Measurements from ENCODE around the gene THUMPD3. TPM values are rescaled to one million over a fixed set of nuclear protein-coding genes. Genes with fewer than 3 reads are reported as not detected.

Gene THUMPD3
- total RNA-seq, 1 experiment from 2014 or later, result 58.4 TPM

- Histone ChIP-seq H3K23ac (ENCODE audit: insufficient read length, low read depth, low read length) (no peak overlapping the region), H3K23me2 (ENCODE audit: insufficient read length, low read depth, low read length, poor library complexity, severe bottlenecking) (no peaks in the 10 kb centered on the region), H3K27me3 (ENCODE audit: insufficient read depth, low read length) (no peaks in the 10 kb centered on the region), H2AFZ (ENCODE audit: low read length) (no peak overlapping the region), H2BK20ac (ENCODE audit: low read depth, low read length, poor library complexity, severe bottlenecking) (no peak overlapping the region), H3K79me2 (ENCODE audit: insufficient read depth, low read length) (peaks cover 70% of the 10 kb centered on the region), H2BK120ac (ENCODE audit: low read depth, low read length, poor library complexity, severe bottlenecking) (no peak overlapping the region), H3K4ac (ENCODE audit: low read depth, low read length) (no peak overlapping the region), H3K9ac (ENCODE audit: extremely low read depth, insufficient read length, low read length) (no peak overlapping the region), H3K14ac (ENCODE audit: insufficient read depth, low read length) (no peak overlapping the region), H2BK12ac (ENCODE audit: insufficient read length, low read depth, low read length) (no peak overlapping the region), H3K18ac (ENCODE audit: insufficient read length, low read depth, low read length) (no peak overlapping the region), H3K4me2 (ENCODE audit: insufficient read depth, insufficient read length, low read length) (no peak overlapping the region), H4K8ac (replicated peaks; ENCODE audit: insufficient read length, low read depth, low read length) (no peak overlapping the region), H4K20me1 (ENCODE audit: control insufficient read depth, insufficient read depth, insufficient read length) (peaks cover 3% of the 10 kb centered on the region), H4K91ac (ENCODE audit: insufficient read length, low read depth, low read length) (no peak overlapping the region), H3K56ac (ENCODE audit: insufficient read length, low read depth, low read length) (no peak overlapping the region), H3T11ph (ENCODE audit: low read length) (no peak overlapping the region), H3K9me3 (ENCODE audit: control insufficient read depth, low read depth, low read length) (no peaks in the 10 kb centered on the region), H4K5ac (ENCODE audit: insufficient read length, low read depth, low read length) (no peak overlapping the region), H2BK15ac (ENCODE audit: low read depth, low read length) (no peak overlapping the region), H2AK5ac (ENCODE audit: insufficient read length, low read length) (no peak overlapping the region), H3K27ac (ENCODE audit: insufficient read length, low read depth, low read length) (no peak overlapping the region), H3K4me1 (ENCODE audit: insufficient read depth, low read length) (no peaks in the 10 kb centered on the region; the same call in 1 of the 2 replicates), H2BK5ac (ENCODE audit: insufficient read length, low read length) (no peak overlapping the region), H3K79me1 (ENCODE audit: insufficient read depth, low read depth, low read length, poor library complexity, severe bottlenecking) (no peaks in the 10 kb centered on the region)
- Mint-ChIP-seq H3K36me3 (ENCODE audit: insufficient read depth in 1 of 3, low read depth in 3 of 3) (peaks cover 7 to 31% (median 12%) of the 10 kb centered on the region in 3 experiments), H3K4me1 (peaks cover 16 to 24% of the 10 kb centered on the region in 2 experiments), H3K4me3 (no peak overlapping the region), H3K27me3 (ENCODE audit: low read depth) (no peaks in the 10 kb centered on the region), H3K9me3 (peaks cover 0 to 6% of the 10 kb centered on the region in 2 experiments; a peak in 3 of 5 replicates), H3K27ac (no peak overlapping the region; a peak in 2 of 7 replicates)
- TF ChIP-seq CTCF (conservative IDR thresholded peaks at IDR 0.05), result no peak
- WGBS (ENCODE audit: extremely low coverage, insufficient read length, low lambda C conversion rate), result no CpG with 5 or more reads among the region's 1 CpG
- no peak for DNase-seq
These were observed 49.4 kb downstream of the THUMPD3 start for GRCh38 chr3:9412293-9412692.
